Measurements from ENCODE around the gene GTPBP3.

The GTPBP3 gene

GRCh38 chr19:17385878-17386611 lies 48.7 kb downstream of the GTPBP3 start:
- peak in 1 of 2 donors; percentile 51 for DNase-seq (ENCODE audit: low read depth in 2 of 2)

- DNase-seq (ENCODE audit: low read depth in 2 of 2): no peak
Measured at GRCh38 chr19:17389288-17389687, 51.9 kb downstream of the GTPBP3 start.

- no peak for DNase-seq (ENCODE audit: low read depth in 2 of 2)
Measured at GRCh38 chr19:17389957-17390664, 52.8 kb downstream of the GTPBP3 start.

- peak; percentile 60 to 82 for DNase-seq (ENCODE audit: low read depth in 2 of 2)
Measured at GRCh38 chr19:17390665-17391370, 53.5 kb downstream of the GTPBP3 start.

- DNase-seq (ENCODE audit: low read depth in 2 of 2): no peak
Measured at GRCh38 chr19:17391371-17392151, 54.2 kb downstream of the GTPBP3 start.
